Epithelial cell of esophagus (primary cell): ENCODE measurements around the gene COL13A1.
A peak's percentile ranks its signal among the peaks of the same experiment; 100 is the strongest.

Source experiments
- DNase-seq: peaks from one replicate; pipeline ENCODE4 v3.0.0; 2010; ENCODE audit warnings: low read depth
- H3K4me3 ChIP-seq: 2 replicates; pipeline ENCODE4 v1.5.1; 2011; ENCODE audit warnings: mild to moderate bottlenecking, low read length, control low read depth
- CTCF ChIP-seq: IDR thresholded peaks from 2 replicates; pipeline ENCODE4 v1.5.1; 2011; ENCODE audit warnings: low read depth, mild to moderate bottlenecking, low read length, control low read depth, inconsistent platforms; ENCODE audit not compliant: insufficient read depth; ENCODE audit errors: missing control alignments

COL13A1 gene

GRCh38 chr10:69878038-69878437 lies 76.3 kb downstream of the COL13A1 start:
- TF ChIP-seq CTCF, result no peak
- DNase-seq, result no peak
- H3K4me3 ChIP-seq, result no peak overlapping the region

- no peak for DNase-seq
- TF ChIP-seq CTCF, result no peak
- H3K4me3 ChIP-seq, result no peak overlapping the region
These were observed 77.2 kb downstream of the COL13A1 start for GRCh38 chr10:69878951-69879350.

- TF ChIP-seq CTCF, result no peak
- no peak overlapping the region for H3K4me3 ChIP-seq
- no peak for DNase-seq
These were observed 78.0 kb downstream of the COL13A1 start for GRCh38 chr10:69879634-69880257.

- H3K4me3 ChIP-seq, result no peak overlapping the region
- TF ChIP-seq CTCF, result no peak
- no peak for DNase-seq
These were observed 78.8 kb downstream of the COL13A1 start for GRCh38 chr10:69880301-69881081.

GRCh38 chr10:69881202-69881601 lies 79.5 kb downstream of the COL13A1 start:
- H3K4me3 ChIP-seq, result no peak overlapping the region
- no peak for DNase-seq
- TF ChIP-seq CTCF, result no peak

GRCh38 chr10:69883310-69884023 lies 81.8 kb downstream of the COL13A1 start:
- DNase-seq, result peak; percentile 68
- TF ChIP-seq CTCF, result peak; percentile 73
- no peak overlapping the region for H3K4me3 ChIP-seq

GRCh38 chr10:69884024-69884367 lies 82.3 kb downstream of the COL13A1 start:
- no peak overlapping the region for H3K4me3 ChIP-seq
- TF ChIP-seq CTCF, result no peak
- no peak for DNase-seq
